Kidney (tissue), 14 donors: ENCODE measurements around the gene TOX4. TPM values are rescaled to one million over a fixed set of nuclear protein-coding genes. Genes with fewer than 3 reads are reported as not detected.

Experiments used
- DNase-seq, 5 donors: peaks; one replicate each; pipeline ENCODE4 v3.0.0-alpha.2; 2013 to 2020
- FAIRE-seq: peaks from 2 replicates; lab custom pipeline; 2012; peaks lifted over from hg19 to GRCh38; lab: Jason Lieb, UNC
- H3K27ac ChIP-seq, 2 donors: one replicate each; pipeline ENCODE4 v1.7.0; 2013; ENCODE audit warnings: low read depth in 2 of 2, low read length in 2 of 2, inconsistent platforms in 1 of 2
- H3K27me3 ChIP-seq: one replicate; pipeline ENCODE4 v1.7.1; 2013; ENCODE audit warnings: low read length, inconsistent platforms; ENCODE audit not compliant: control insufficient read depth, insufficient read depth
- H3K36me3 ChIP-seq, 3 donors: one replicate each; pipeline versions ENCODE4 v1.7.0 to v1.7.1; 2013; ENCODE audit warnings: low read length in 3 of 3, control low read depth in 1 of 3, inconsistent platforms in 1 of 3; ENCODE audit not compliant: insufficient read depth in 3 of 3, control insufficient read depth in 2 of 3
- H3K4me1 ChIP-seq, 3 donors: one replicate each; pipeline versions ENCODE4 v1.7.0 to v1.7.1; 2013; ENCODE audit warnings: low read length in 3 of 3, inconsistent platforms in 1 of 3, low read depth in 1 of 3; ENCODE audit not compliant: control insufficient read depth in 2 of 3, insufficient read depth in 2 of 3
- H3K4me3 ChIP-seq, 3 donors: one replicate each; pipeline versions ENCODE4 v1.7.0 to v1.8.1; 2013; ENCODE audit warnings: low read length in 3 of 3, control low read depth in 1 of 3, inconsistent platforms in 1 of 3
- H3K9ac ChIP-seq, 3 donors: one replicate each; pipeline versions ENCODE4 v1.7.0 to v1.7.1; 2013; ENCODE audit warnings: low read length in 3 of 3, control low read depth in 1 of 3, inconsistent platforms in 1 of 3
- H3K9me3 ChIP-seq, 3 donors: one replicate each; pipeline versions ENCODE4 v1.7.0 to v1.7.1; 2013; ENCODE audit warnings: low read length in 3 of 3, control low read depth in 1 of 3, inconsistent platforms in 1 of 3; ENCODE audit not compliant: control insufficient read depth in 2 of 3, insufficient read depth in 1 of 3
- CTCF ChIP-seq: IDR thresholded peaks from 3 replicates; pipeline ENCODE4 v1.5.1; 2012; ENCODE audit warnings: mild to moderate bottlenecking, moderate library complexity, borderline replicate concordance; ENCODE audit not compliant: insufficient read depth; ENCODE audit errors: extremely low read depth
- intact Hi-C: fragments of 100-400 bp; cut with DNase I; formaldehyde crosslinking; loops from one replicate; pipeline ENCODE4 v1.11.1; 2022
- polyA plus RNA-seq: library from polyadenylated mRNA; stranded (reverse); fragments of 350-450 nt; fragmentation: Illumina TruSeq; extraction: RNeasy Lipid Tissue Mini Kit (QIAGEN cat#74804); gene quantifications from one replicate; pipeline ENCODE4 v1.2.3, GENCODE V29; 2014; ENCODE audit warnings: low read depth, low replicate concordance; ENCODE audit not compliant: insufficient read depth
- total RNA-seq: library from RNA; stranded (reverse); fragmentation: NEBNext Ultra II Directional; extraction: Animal tissue kit (Norgen Biotek cat#: 25700); gene quantifications from one replicate; pipeline ENCODE4 v1.2.1, GENCODE V29; 2021
- donor health status: control.
- donor health status: control.
- donor health status: control.
- donor health status: control.
- donor health status: control.
- donor health status: DM: yes; HTN: yes; CAD: no.
- donor health status: Normal renal cell carcinoma (clear cell type).

Gene TOX4
- total and polyA plus RNA-seq, 2 donors from 2014 or later = 31.0 to 75.9 TPM

GRCh38 chr14:21524575-21525490 is 47.8 kb downstream of the TOX4 start:
- no peaks in the 10 kb centered on the region for H3K27me3 ChIP-seq
- H3K9me3 ChIP-seq = no peaks in the 10 kb centered on the region
- H3K9ac ChIP-seq = peak overlapping the region in 2 of 3 donors; percentile 43 to 61
- peak overlapping the region in 2 of 3 donors; percentile 68 to 78 for H3K4me3 ChIP-seq
- no peaks in the 10 kb centered on the region for H3K4me1 ChIP-seq
- no peak for TF ChIP-seq CTCF
- no peaks in the 10 kb centered on the region for H3K36me3 ChIP-seq
- FAIRE-seq = no peak
- intact Hi-C loops = no loop called here
- no peak overlapping the region for H3K27ac ChIP-seq
- peak in 1 of 5 donors; percentile 75 for DNase-seq

GRCh38 chr14:21525571-21525961 is 48.6 kb downstream of the TOX4 start:
- H3K9ac ChIP-seq = peak overlapping the region in 2 of 3 donors; percentile 43 to 61
- peak overlapping the region; percentile 62 to 78 (median 68) for H3K4me3 ChIP-seq

GRCh38 chr14:21525962-21526671 is 49.1 kb downstream of the TOX4 start, which contains the start of gene SALL2:
Gene SALL2, minus strand, starts transcription at chr14:21526346. Its CDS starts 219 bp downstream, at chr14:21526127.
- DNase-seq = peak; percentile 88 to 97 (median 97)
- no peak for TF ChIP-seq CTCF
- no peaks in the 10 kb centered on the region for H3K9me3 ChIP-seq
- no peak for FAIRE-seq
- peak within 1 kb of the TSS; percentile 49 to 73 (median 55) for H3K9ac ChIP-seq
- no peak within 1 kb of the TSS for H3K27ac ChIP-seq
- intact Hi-C loops = no loop called here
- H3K36me3 ChIP-seq = no peaks in the 10 kb centered on the region
- H3K4me1 ChIP-seq = no peaks in the 10 kb centered on the region
- H3K4me3 ChIP-seq = peak within 1 kb of the TSS; percentile 62 to 78 (median 68)
- H3K27me3 ChIP-seq = no peaks in the 10 kb centered on the region

More at GRCh38 chr14:21525571-21525961, 48.6 kb downstream of the TOX4 start:
- H3K4me1 ChIP-seq = no peaks in the 10 kb centered on the region
- no peaks in the 10 kb centered on the region for H3K27me3 ChIP-seq
- intact Hi-C loops = no loop called here
- TF ChIP-seq CTCF = no peak
- H3K9me3 ChIP-seq = no peaks in the 10 kb centered on the region
- H3K36me3 ChIP-seq = no peaks in the 10 kb centered on the region
- no peak overlapping the region for H3K27ac ChIP-seq
- DNase-seq (peak in 4 of 5 donors; percentile 56 to 85 (median 72)), FAIRE-seq (no peak)
